Heart right ventricle (tissue), 16 donors: ENCODE results near the gene DUSP1. TPM values are rescaled to one million over a fixed set of nuclear protein-coding genes. Genes with fewer than 3 reads are reported as not detected.

Experiments used
- ATAC-seq, 8 donors: fragments of 200-7000 bp; cut with Tn5 transposase; one replicate each; pipeline ENCODE4 v1.9.1; 2020; ENCODE audit warnings: mild to moderate bottlenecking in 8 of 8, moderate library complexity in 8 of 8, moderate number of reproducible peaks in 1 of 8
- DNase-seq, 2 donors: peaks; one replicate each; pipeline ENCODE4 v3.0.0-alpha.2; 2020
- H3K27ac ChIP-seq, 10 donors: fragments of 200-600 bp; sonication (generic) in 2 of 10; one replicate each; pipeline versions ENCODE4 v1.5.0 to v1.8.0; 2020 to 2022; ENCODE audit warnings: mild to moderate bottlenecking in 3 of 10
- H3K27me3 ChIP-seq, 7 donors: fragments of 200-600 bp; one replicate each; pipeline ENCODE4 v1.8.0; 2021 to 2022; ENCODE audit warnings: mild to moderate bottlenecking in 2 of 7
- H3K36me3 ChIP-seq, 9 donors: fragments of 200-600 bp; sonication (generic) in 1 of 9; one replicate each; pipeline versions ENCODE4 v1.5.0 to v1.8.0; 2020 to 2022; ENCODE audit warnings: mild to moderate bottlenecking in 2 of 9
- H3K4me1 ChIP-seq, 9 donors: fragments of 200-600 bp; sonication (generic) in 1 of 9; one replicate each; pipeline versions ENCODE4 v1.5.0 to v1.8.0; 2020 to 2022; ENCODE audit warnings: mild to moderate bottlenecking in 4 of 9
- H3K4me3 ChIP-seq, 10 donors: fragments of 200-600 bp; sonication (generic) in 2 of 10; one replicate each; pipeline versions ENCODE4 v1.5.0 to v1.8.0; 2020 to 2022; ENCODE audit warnings: mild to moderate bottlenecking in 7 of 10, moderate library complexity in 2 of 10
- H3K9me3 ChIP-seq, 11 donors: fragments of 200-600 bp in 10 of 11; sonication (generic) in 2 of 11; one replicate each; pipeline versions ENCODE4 v1.5.0 to v1.8.0; 2013 to 2022; ENCODE audit warnings: mild to moderate bottlenecking in 2 of 11, control low read depth in 1 of 11, moderate library complexity in 1 of 11
- WGBS, 2 donors: extraction: QIAGEN DNeasy Blood & Tissue Kit; methylation state at CpG; one replicate each; pipeline ENCODE4 v1.1.7; 2013; ENCODE audit warnings: inconsistent platforms in 1 of 2; 5-methylcytosine and 5-hydroxymethylcytosine counted together
- intact Hi-C, 10 donors: fragments of 100-400 bp; cut with DNase I; formaldehyde crosslinking; loops; one replicate each; pipeline versions ENCODE4 v1.11.1 to v1.14.2; 2022
- long read RNA-seq, 3 donors: library from polyadenylated mRNA; unstranded; transcript quantifications; one replicate each; pipeline ENCODE4 v2.0.0, GENCODE V29; 2020 to 2021
- polyA plus RNA-seq, 2 donors: library from polyadenylated mRNA; stranded (reverse); fragments of 200-250 nt; gene quantifications; one replicate each; pipeline ENCODE4 v1.2.3, GENCODE V29; 2013
- total RNA-seq, 10 donors: library from RNA; stranded (reverse); fragmentation: NEBNext Ultra II Directional in 3 of 10; extraction: Animal tissue kit (Norgen Biotek cat#: 25700) in 3 of 10; gene quantifications; one replicate each; pipeline versions ENCODE4 v1.2.1 to v1.2.4, GENCODE V29; 2021 to 2023
- TF ChIP-seq, protein P1 (sequence below), 9 donors: fragments of 200-600 bp; sonication (generic) in 2 of 9; IDR thresholded peaks; one replicate each; pipeline versions ENCODE4 v1.5.0 to v1.8.0; 2021 to 2022; ENCODE audit warnings: antibody characterized with exemption in 9 of 9, mild to moderate bottlenecking in 5 of 9, moderate library complexity in 1 of 9
- donor health status: Arrhythmogenic right ventricular cardiomyopathy.
- donor health status: ischemic (EF 13 %, LVEDD 7.1; RV severe dilation, severe dysfunction).
- donor health status: healthy with polysubstance abuse.
- donor health status: DM: no; HTN: yes; CAD: no.
- donor health status: DM: no; HTN: no; CAD: no.
- donor health status: ischemic (EF 25% LVEDD 6.9; RV normal size, moderate dysfunction).
- donor health status: ischemic (EF 25% LVEDD 5.7; RV mildly dilated, moderate dysfunction).
- donor health status: healthy.
- donor health status: DM: yes; HTN: yes; CAD: no.
- donor health status: Ischemic cardiomyopathy.
- donor health status: ischemic (EF 35%, LVEDD 5.7; RV mildly dilated, moderate dysfunction).
- donor health status: nonischemic (EF 11% LVEDD 7.7; RV severe dilation, severe dysfunction).
- donor health status: DM: yes; HTN: yes; CAD: no.
- donor health status: PGD.
- donor health status: ischemic (EF 29% LVEDD 5.4; RV normal size, mild dysfunction).
- donor health status: nonischemic (EF 23%, LVEDD 6.1; RV moderate dilation, normal function).

The DUSP1 gene, protein sequence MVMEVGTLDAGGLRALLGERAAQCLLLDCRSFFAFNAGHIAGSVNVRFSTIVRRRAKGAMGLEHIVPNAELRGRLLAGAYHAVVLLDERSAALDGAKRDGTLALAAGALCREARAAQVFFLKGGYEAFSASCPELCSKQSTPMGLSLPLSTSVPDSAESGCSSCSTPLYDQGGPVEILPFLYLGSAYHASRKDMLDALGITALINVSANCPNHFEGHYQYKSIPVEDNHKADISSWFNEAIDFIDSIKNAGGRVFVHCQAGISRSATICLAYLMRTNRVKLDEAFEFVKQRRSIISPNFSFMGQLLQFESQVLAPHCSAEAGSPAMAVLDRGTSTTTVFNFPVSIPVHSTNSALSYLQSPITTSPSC
- total RNA-seq (100 to 1,000 TPM in 7 of 10 donors, 10 to 100 TPM in 3; 55.7 to 215 (median 143) TPM), polyA plus RNA-seq (10 to 100 TPM; 33.3 to 98.6 TPM)
- long read RNA-seq, donor 1, transcript DUSP1-201 (4 exons, 2,019 nt), result major isoform, 234 of 268 reads
- long read RNA-seq, donor 1, partial matches to known transcripts, result 10 of 268 reads
- long read RNA-seq, donor 1, other reads (novel, unspliced or antisense), result 24 of 268 reads
- long read RNA-seq, donor 2, transcript DUSP1-201 (4 exons, 2,019 nt), result major isoform, 122 of 133 reads
- long read RNA-seq, donor 2, partial matches to known transcripts, result 5 of 133 reads
- long read RNA-seq, donor 2, other reads (novel, unspliced or antisense), result 6 of 133 reads
- long read RNA-seq, donor 3, transcript DUSP1-201 (4 exons, 2,019 nt), result major isoform, 970 of 1,078 reads
- long read RNA-seq, donor 3, partial matches to known transcripts, result 33 of 1,078 reads
- long read RNA-seq, donor 3, other reads (novel, unspliced or antisense), result 75 of 1,078 reads

DNA sequence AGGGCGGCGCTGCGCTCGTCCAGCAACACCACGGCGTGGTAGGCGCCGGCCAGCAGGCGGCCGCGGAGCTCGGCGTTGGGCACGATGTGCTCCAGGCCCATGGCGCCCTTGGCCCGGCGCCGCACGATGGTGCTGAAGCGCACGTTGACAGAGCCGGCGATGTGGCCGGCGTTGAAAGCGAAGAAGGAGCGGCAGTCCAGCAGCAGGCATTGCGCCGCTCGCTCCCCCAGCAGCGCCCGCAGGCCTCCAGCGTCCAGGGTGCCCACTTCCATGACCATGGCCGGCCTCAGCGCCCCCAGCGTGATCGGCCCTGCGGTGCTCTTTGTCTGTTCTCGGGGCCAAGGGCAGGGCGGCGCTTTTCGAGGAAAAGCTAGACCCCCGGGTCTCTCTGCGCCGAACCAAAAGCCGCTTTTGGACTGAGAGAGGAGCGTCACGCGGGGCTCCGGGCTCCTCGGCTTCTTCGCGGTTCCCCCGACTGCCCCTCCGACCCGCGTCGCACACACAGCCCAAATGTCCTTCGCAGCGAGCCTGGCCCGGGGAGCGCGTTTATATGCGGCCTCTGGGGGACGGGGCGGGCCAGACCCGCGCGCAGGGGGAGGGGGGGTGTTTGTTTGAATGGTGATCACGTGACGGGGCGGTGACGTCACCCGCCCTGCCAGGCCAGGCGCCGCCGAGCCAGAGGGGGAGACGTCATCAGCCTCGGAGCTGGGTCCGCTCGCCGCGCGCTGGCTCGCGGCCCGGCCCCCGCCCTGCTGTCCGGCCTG, at the start of gene DUSP1:
Gene DUSP1, minus strand, starts transcription at position 521 of the 764 bp plus-strand sequence. Its CDS starts 243 bp downstream, at position 278.
- intact Hi-C loops, result loop anchor here (1.0 to 10.0 kb wide), 20 partner anchors 24 to 164 kb away; no protein-coding TSS in a partner anchor
- peak within 1 kb of the TSS; percentile 62 to 99 (median 92) for H3K4me3 ChIP-seq
- peak; percentile 99 to 100 for DNase-seq
- H3K4me1 ChIP-seq, result peaks cover under 1 to 87% (median 36%) of the 10 kb centered on the region in 9 donors
- H3K27ac ChIP-seq, result peak within 1 kb of the TSS; percentile 95 to 100 (median 100)
- peaks cover 6 to 36% (median 27%) of the 10 kb centered on the region in 9 donors for H3K36me3 ChIP-seq
- WGBS, 2 donors, result 1 to 2% methylated on average over 79 to 89 of the region's 89 CpGs
- no peaks in the 10 kb centered on the region for H3K27me3 ChIP-seq
- H3K9me3 ChIP-seq, result no peaks in the 10 kb centered on the region
- ATAC-seq, result peak; percentile 63 to 88 (median 70)
- TF ChIP-seq, protein P1, sequence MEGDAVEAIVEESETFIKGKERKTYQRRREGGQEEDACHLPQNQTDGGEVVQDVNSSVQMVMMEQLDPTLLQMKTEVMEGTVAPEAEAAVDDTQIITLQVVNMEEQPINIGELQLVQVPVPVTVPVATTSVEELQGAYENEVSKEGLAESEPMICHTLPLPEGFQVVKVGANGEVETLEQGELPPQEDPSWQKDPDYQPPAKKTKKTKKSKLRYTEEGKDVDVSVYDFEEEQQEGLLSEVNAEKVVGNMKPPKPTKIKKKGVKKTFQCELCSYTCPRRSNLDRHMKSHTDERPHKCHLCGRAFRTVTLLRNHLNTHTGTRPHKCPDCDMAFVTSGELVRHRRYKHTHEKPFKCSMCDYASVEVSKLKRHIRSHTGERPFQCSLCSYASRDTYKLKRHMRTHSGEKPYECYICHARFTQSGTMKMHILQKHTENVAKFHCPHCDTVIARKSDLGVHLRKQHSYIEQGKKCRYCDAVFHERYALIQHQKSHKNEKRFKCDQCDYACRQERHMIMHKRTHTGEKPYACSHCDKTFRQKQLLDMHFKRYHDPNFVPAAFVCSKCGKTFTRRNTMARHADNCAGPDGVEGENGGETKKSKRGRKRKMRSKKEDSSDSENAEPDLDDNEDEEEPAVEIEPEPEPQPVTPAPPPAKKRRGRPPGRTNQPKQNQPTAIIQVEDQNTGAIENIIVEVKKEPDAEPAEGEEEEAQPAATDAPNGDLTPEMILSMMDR (IDR thresholded peaks at IDR 0.05), result peak in 8 of 9 donors; percentile 16 to 59 (median 39)

DNA sequence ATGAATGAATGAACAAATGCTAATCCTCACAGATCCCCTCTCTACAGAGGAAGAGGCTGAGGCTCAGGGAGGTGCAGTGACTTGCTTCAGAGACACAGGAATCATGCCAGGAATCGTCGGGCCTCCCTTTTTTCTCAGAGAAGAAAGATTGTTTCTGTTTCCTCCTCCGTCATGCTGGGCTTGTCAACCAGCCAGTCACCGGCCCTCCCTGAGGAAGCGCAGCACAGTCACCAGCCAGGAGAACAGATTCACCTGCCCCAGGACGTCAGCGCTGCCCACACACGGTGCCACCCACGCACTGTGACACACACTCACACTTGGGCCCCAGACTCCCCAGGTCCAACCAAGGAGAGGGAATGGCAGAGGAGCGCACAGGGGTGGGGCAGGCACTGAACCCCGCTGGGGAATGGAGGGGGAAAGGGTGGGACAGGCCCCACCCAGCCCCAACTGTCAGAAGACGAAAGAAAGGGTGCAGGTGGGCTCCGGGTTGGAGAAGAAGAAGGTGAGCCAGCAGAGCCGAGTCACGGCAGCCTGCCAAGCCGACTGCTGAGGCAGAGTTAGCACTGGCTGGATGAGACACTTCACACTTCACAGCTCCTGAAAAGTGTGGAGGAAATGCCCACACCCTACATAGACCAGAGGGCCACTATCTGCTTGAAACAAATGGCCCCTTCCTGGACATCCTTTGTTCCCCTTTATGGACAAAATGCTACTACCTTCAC, 49.2 kb upstream of the DUSP1 start:
- DNase-seq, result peak in 1 of 2 donors; percentile 66
- TF ChIP-seq, protein P1 (IDR thresholded peaks at IDR 0.05), result no peak
- no peaks in the 10 kb centered on the region for H3K36me3 ChIP-seq
- intact Hi-C loops, result loop anchor here in 1 of 10 donors (10.0 kb wide), 1 partner anchor 45 kb away; the partner anchor contains the start of gene DUSP1
- peaks cover 0 to 34% (median 7%) of the 10 kb centered on the region in 9 donors for H3K4me1 ChIP-seq
- H3K9me3 ChIP-seq, result peaks cover 0 to 4% (median 0%) of the 10 kb centered on the region in 11 donors
- peak overlapping the region in 4 of 10 donors; percentile 19 to 38 (median 27) for H3K27ac ChIP-seq
- no peak overlapping the region for H3K4me3 ChIP-seq
- WGBS, 2 donors, result 42 to 47% methylated on average over 16 of the region's 16 CpGs
- no peaks in the 10 kb centered on the region for H3K27me3 ChIP-seq
- ATAC-seq, result peak; percentile 63 to 92 (median 76)

DNA sequence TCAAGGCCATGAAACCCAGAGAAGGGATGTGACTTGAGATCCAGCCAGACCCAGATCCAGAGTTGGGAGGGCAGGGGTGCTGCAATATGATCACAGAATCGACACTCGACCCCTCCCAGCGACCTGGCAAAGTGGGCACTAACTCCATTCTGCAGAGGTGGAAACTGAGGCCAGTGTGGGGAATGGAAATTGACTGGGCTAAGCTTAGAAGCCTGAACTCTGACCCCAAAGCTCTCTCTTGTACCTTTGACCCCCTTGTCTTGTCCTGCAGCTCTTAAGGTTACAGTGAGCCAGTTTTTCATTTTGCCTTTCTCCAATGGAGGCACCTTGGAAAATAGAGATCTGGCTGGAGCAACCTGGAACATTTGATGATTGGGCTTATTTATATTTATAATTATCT, 48.6 kb upstream of the DUSP1 start:
- DNase-seq (no peak), ATAC-seq (no peak)
- WGBS, 2 donors, result 91 to 96% methylated on average over 3 of the region's 3 CpGs

More for the DNA sequence above, 48.6 kb upstream of the DUSP1 start:
- Histone ChIP-seq H3K9me3 (no peaks in the 10 kb centered on the region), H3K4me3 (no peak overlapping the region), H3K36me3 (no peaks in the 10 kb centered on the region), H3K27me3 (no peaks in the 10 kb centered on the region), H3K27ac (peak overlapping the region in 2 of 10 donors; percentile 9 to 34), H3K4me1 (peaks cover 0 to 34% (median 7%) of the 10 kb centered on the region in 9 donors)
- intact Hi-C loops, result no loop called here
- TF ChIP-seq, protein P1 (IDR thresholded peaks at IDR 0.05), result no peak
